ENCODE data around the gene IL11. TPM values are rescaled to one million over a fixed set of nuclear protein-coding genes. Genes with fewer than 3 reads are reported as not detected.
"Not testable (repeated sequence)": the region's sequence is repeated elsewhere in the genome, so short reads cannot be mapped to it uniquely, and the experiment has no call there.

Gene IL11
- total and polyA plus RNA-seq, 8 donors, result 1.0 to 17.4 (median 1.3) TPM; not detected in 3

DNA sequence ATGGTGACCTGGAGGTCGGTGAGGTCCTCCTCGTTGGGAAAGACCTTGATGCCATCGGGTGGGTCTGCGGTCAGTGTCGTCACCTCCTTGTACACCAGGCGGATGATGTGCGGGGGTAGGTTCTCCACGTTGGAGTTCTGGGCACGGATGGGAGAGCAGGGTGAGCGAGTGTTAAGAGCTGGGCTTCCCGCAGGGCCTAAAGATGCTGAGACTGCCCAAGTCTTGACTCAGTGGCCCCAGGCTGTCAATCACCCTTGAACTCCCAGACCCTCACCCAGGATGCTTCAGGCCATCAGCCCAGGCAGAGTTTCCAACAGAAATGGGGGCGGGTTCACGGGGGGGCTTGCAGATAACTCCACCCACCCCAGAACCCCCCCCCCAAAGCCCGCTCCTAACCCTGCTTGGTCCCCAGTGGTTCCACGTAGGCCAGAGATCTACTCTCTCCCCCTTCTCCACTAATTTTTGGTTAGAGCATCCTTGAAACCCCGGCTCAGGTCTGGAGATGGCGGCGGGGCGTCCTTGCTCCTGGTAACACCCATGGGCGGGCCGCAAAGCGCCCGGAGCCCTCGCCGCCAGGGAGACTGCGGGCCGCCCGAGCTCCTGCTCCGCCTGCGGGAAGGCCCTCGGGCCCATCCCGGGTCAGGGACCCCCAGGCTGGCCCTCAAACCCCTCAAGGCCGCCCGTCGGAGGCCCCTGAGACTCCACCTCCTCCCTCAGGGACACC, 36.7 kb upstream of the IL11 start:
- intact Hi-C loops (cut with DNase I; ENCODE audit: low total_unique reads), result no loop called here
- Histone ChIP-seq H3K4me1 (peaks cover 15 to 26% (median 22%) of the 10 kb centered on the region in 4 donors), H3K27me3 (no peaks in the 10 kb centered on the region), H3K36me3 (peaks cover 30 to 43% (median 40%) of the 10 kb centered on the region in 4 donors), H3K9me3 (no peaks in the 10 kb centered on the region), H3K27ac (peak overlapping the region; percentile 95 to 99 (median 98)), H3K4me3 (peak overlapping the region; percentile 88 to 99 (median 94))
- DNase-seq, result peak; percentile 46 to 73
- WGBS, 5 donors, result 9 to 16% (median 12%) methylated on average over 18 to 35 of the region's 35 CpGs
- TF ChIP-seq POLR2A (IDR thresholded peaks at IDR 0.05), result no peak
- TF ChIP-seq POLR2AphosphoS5 (IDR thresholded peaks at IDR 0.05), result no peak
- no peak for TF ChIP-seq CTCF (IDR thresholded peaks at IDR 0.05)
- no peak for TF ChIP-seq EP300 (IDR thresholded peaks at IDR 0.05)

DNA sequence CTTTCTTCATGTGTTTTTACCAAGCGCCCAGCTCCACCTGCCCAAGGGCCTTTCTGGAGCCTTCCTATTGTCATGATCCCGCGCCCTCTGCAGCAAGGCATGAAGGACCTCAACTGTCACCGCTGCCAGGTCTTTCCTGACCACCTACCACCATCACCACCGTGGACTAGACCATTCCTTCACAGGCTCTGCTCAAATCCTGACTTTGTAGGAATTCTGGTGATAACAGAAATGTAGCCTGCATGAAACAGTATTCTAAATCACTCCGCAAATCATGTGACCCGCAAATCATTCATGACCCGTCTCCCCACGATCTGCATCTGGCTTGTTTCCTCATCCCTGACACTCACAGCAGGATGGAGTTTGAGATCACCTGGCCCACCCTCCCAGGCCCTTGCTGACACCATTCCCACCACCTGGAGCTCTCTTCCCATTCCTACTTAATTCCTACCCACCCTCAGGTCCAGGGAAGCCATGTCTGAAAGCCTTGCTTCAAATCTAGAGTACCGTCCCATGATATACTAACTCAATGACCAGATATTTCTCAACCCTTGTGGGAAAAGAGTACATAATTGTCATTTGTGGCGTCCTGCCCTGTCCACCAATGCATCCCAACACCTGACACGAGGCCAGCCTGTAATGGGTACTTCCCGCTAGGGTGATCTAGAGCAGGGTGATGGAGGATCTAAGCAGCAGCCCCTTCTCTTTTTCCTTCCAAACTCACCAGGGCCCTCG, 36.0 kb upstream of the IL11 start:
- Histone ChIP-seq H3K27ac (peak overlapping the region in 1 of 5 donors; percentile 98), H3K4me1 (peaks cover 15 to 26% (median 22%) of the 10 kb centered on the region in 4 donors), H3K4me3 (peak overlapping the region; percentile 88 to 99 (median 94)), H3K9me3 (no peaks in the 10 kb centered on the region), H3K27me3 (no peaks in the 10 kb centered on the region), H3K36me3 (peaks cover 35 to 50% (median 47%) of the 10 kb centered on the region in 4 donors)
- WGBS, 5 donors, result 79 to 85% (median 81%) methylated on average over 14 of the region's 14 CpGs
- TF ChIP-seq POLR2A (IDR thresholded peaks at IDR 0.05), result no peak
- TF ChIP-seq POLR2AphosphoS5 (IDR thresholded peaks at IDR 0.05), result no peak
- DNase-seq, result no peak
- intact Hi-C loops (cut with DNase I; ENCODE audit: low total_unique reads), result no loop called here

- intact Hi-C loops (cut with DNase I; ENCODE audit: low total_unique reads), result no loop called here
- H3K27me3 ChIP-seq, result no peaks in the 10 kb centered on the region
- H3K36me3 ChIP-seq, result peaks cover 35 to 57% (median 53%) of the 10 kb centered on the region in 4 donors
- TF ChIP-seq POLR2AphosphoS5 (IDR thresholded peaks at IDR 0.05), result no peak
- no peak for TF ChIP-seq POLR2A (IDR thresholded peaks at IDR 0.05)
- TF ChIP-seq EP300 (IDR thresholded peaks at IDR 0.05), result no peak
- TF ChIP-seq CTCF (IDR thresholded peaks at IDR 0.05), result no peak
- no peaks in the 10 kb centered on the region for H3K9me3 ChIP-seq
- 79 to 90% (median 87%) methylated on average over 5 of the region's 5 CpGs for WGBS, 5 donors
- peaks cover 15 to 26% (median 22%) of the 10 kb centered on the region in 4 donors for H3K4me1 ChIP-seq
- H3K27ac ChIP-seq, result no peak overlapping the region
- no peak for DNase-seq
- H3K4me3 ChIP-seq, result peak overlapping the region in 1 of 4 donors; percentile 88
These were observed 35.4 kb upstream of the IL11 start for GRCh38 chr19:55405638-55406037.

DNA sequence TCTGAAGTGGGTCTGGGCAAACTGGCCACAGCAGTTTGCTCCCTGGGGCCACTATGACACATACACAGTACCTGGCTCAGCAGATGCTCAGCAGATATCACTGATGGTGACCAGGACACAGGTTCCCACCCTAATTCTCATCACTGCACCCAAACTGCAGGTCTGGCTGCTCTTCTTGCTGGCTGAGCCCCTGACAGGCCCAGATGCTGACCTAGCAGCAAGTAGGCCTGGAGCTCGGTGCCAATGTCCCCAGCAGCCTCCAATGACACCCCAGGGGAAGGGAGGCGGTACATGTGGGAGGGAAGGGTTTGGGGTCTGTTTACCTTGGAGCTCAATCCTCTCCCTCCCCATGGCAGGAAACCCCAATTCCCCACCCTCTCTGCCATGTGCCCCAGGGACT, 32.2 kb upstream of the IL11 start:
- no peak overlapping the region for H3K4me3 ChIP-seq
- peaks cover 12 to 21% (median 20%) of the 10 kb centered on the region in 4 donors for H3K4me1 ChIP-seq
- TF ChIP-seq POLR2AphosphoS5 (IDR thresholded peaks at IDR 0.05) (no peak), EP300 (IDR thresholded peaks at IDR 0.05) (no peak), POLR2A (IDR thresholded peaks at IDR 0.05) (no peak), CTCF (IDR thresholded peaks at IDR 0.05) (no peak)
- no peaks in the 10 kb centered on the region for H3K27me3 ChIP-seq
- DNase-seq, result no peak
- H3K9me3 ChIP-seq, result no peaks in the 10 kb centered on the region
- H3K27ac ChIP-seq, result no peak overlapping the region
- WGBS, 5 donors, result 75 to 92% (median 90%) methylated on average over 2 of the region's 2 CpGs
- intact Hi-C loops (cut with DNase I; ENCODE audit: low total_unique reads), result no loop called here
- peaks cover 35 to 66% (median 58%) of the 10 kb centered on the region in 4 donors for H3K36me3 ChIP-seq

DNA sequence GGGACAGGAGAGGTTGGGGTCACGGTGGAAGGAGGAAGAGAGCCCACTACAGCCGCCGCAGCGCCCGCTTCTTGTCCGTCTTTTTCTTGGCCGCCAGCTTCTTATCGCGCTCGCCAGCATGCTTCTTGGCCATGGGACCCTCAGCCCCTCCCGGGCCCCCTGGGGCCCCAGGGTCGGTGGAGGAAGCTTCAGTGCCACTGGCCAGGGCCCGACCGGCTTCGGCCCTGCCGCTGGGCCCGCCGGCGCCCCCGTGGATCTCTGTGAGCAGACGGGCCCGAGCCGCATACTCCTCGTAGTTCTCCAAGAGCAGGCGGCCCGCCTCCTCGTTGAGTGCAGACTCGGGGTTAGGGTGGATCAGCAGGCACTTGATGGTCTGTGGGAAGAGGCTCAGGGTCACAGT, 31.1 kb upstream of the IL11 start:
- intact Hi-C loops (cut with DNase I; ENCODE audit: low total_unique reads); H3K4me3 ChIP-seq; H3K27me3 ChIP-seq; H3K9me3 ChIP-seq; DNase-seq; H3K27ac ChIP-seq: not testable (repeated sequence)
- 79 to 93% (median 86%) methylated on average over 7 to 22 of the region's 28 CpGs for WGBS, 5 donors
- Histone ChIP-seq H3K4me1 (peaks cover 5 to 13% (median 10%) of the 10 kb centered on the region in 4 donors), H3K36me3 (peaks cover 35 to 65% (median 58%) of the 10 kb centered on the region in 4 donors)

All from stomach (tissue), 9 donors.